IPS DF 6.9 (cell line): ENCODE results near the gene GPAM.
"Not testable (repeated sequence)": the region's sequence is repeated elsewhere in the genome, so short reads cannot be mapped to it uniquely, and the experiment has no call there.

Source experiments
- DNase-seq: peaks from one replicate; pipeline ENCODE4 v3.0.0-alpha.2; 2013; ENCODE audit warnings: low read depth, low spot score
- H3K27ac ChIP-seq: one replicate; pipeline ENCODE4 v1.5.1; 2013; ENCODE audit warnings: low read length, control low read depth
- H3K27me3 ChIP-seq: 2 replicates; pipeline ENCODE4 v1.6.1; 2013; ENCODE audit warnings: mild to moderate bottlenecking, low read length; ENCODE audit not compliant: control insufficient read depth, insufficient read depth
- H3K36me3 ChIP-seq: 2 replicates; pipeline ENCODE4 v1.6.1; 2013; ENCODE audit warnings: low read length; ENCODE audit not compliant: control insufficient read depth, insufficient read depth
- H3K4me1 ChIP-seq: 2 replicates; pipeline ENCODE4 v1.6.1; 2013; ENCODE audit warnings: low read length; ENCODE audit not compliant: control insufficient read depth, insufficient read depth
- H3K4me3 ChIP-seq: 2 replicates; pipeline ENCODE4 v1.5.1; 2013; ENCODE audit warnings: mild to moderate bottlenecking, low read length
- H3K9me3 ChIP-seq: 2 replicates; pipeline ENCODE4 v1.6.1; 2013; ENCODE audit warnings: low read length, inconsistent platforms; ENCODE audit not compliant: control insufficient read depth, insufficient read depth
- WGBS: extraction: QIAGEN DNeasy Blood & Tissue Kit; methylation state at CpG from one replicate; pipeline ENCODE4 v1.1.7; 2013; ENCODE audit warnings: mixed read lengths, missing lambda C conversion rate; ENCODE audit not compliant: insufficient read length, insufficient coverage; 5-methylcytosine and 5-hydroxymethylcytosine counted together

The GPAM gene

DNA sequence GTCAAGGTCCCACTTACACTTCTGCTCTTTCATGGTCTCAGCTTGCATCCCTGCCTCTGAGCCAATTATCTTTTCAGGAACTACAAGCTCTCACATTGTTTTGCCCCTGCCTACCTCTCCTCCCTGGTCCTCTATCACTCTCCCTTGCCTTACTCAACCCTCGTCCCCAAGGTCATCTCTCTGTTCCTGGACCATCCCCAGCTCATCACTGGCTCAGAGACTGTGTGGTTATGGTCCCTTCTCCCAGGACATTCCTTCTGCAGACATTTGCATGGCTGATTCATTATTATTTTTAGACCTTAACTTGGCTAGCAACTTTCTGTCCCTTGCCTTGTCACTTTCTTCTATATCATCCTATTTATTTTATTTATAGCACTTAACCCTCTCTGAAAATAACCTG lies 17.8 kb upstream of the GPAM start:
- Histone ChIP-seq H3K36me3 (no peaks in the 10 kb centered on the region), H3K27me3 (no peaks in the 10 kb centered on the region), H3K9me3 (no peaks in the 10 kb centered on the region), H3K27ac (no peak overlapping the region), H3K4me3 (no peak overlapping the region), H3K4me1 (no peaks in the 10 kb centered on the region)
- no peak for DNase-seq
- no CpG with 5 or more reads among the region's 1 CpG for WGBS

GRCh38 chr10:112200259-112200658 lies 16.7 kb upstream of the GPAM start:
- not testable (repeated sequence) for H3K4me3 ChIP-seq, H3K27me3 ChIP-seq, H3K27ac ChIP-seq, H3K9me3 ChIP-seq, DNase-seq, H3K4me1 ChIP-seq, H3K36me3 ChIP-seq
- WGBS = no CpG with 5 or more reads among the region's 5 CpGs

GRCh38 chr10:112197662-112198061 lies 14.1 kb upstream of the GPAM start:
- WGBS = no CpG with 5 or more reads among the region's 2 CpGs
- H3K27ac ChIP-seq, H3K4me3 ChIP-seq, H3K9me3 ChIP-seq, H3K27me3 ChIP-seq, DNase-seq, H3K4me1 ChIP-seq, H3K36me3 ChIP-seq: not testable (repeated sequence)

GRCh38 chr10:112195224-112195623 lies 11.7 kb upstream of the GPAM start:
- H3K36me3 ChIP-seq = no peaks in the 10 kb centered on the region
- DNase-seq = no peak
- WGBS = 100% methylated on average over 4 of the region's 7 CpGs
- H3K9me3 ChIP-seq = no peaks in the 10 kb centered on the region
- no peaks in the 10 kb centered on the region for H3K4me1 ChIP-seq
- H3K4me3 ChIP-seq = no peak overlapping the region
- H3K27me3 ChIP-seq = no peaks in the 10 kb centered on the region
- no peak overlapping the region for H3K27ac ChIP-seq

GRCh38 chr10:112191791-112192190 lies 8.2 kb upstream of the GPAM start:
- Histone ChIP-seq H3K9me3 (no peaks in the 10 kb centered on the region), H3K27ac (no peak overlapping the region), H3K36me3 (no peaks in the 10 kb centered on the region), H3K27me3 (no peaks in the 10 kb centered on the region), H3K4me3 (no peak overlapping the region), H3K4me1 (no peaks in the 10 kb centered on the region)
- DNase-seq = no peak
- WGBS = no CpG with 5 or more reads among the region's 6 CpGs

DNA sequence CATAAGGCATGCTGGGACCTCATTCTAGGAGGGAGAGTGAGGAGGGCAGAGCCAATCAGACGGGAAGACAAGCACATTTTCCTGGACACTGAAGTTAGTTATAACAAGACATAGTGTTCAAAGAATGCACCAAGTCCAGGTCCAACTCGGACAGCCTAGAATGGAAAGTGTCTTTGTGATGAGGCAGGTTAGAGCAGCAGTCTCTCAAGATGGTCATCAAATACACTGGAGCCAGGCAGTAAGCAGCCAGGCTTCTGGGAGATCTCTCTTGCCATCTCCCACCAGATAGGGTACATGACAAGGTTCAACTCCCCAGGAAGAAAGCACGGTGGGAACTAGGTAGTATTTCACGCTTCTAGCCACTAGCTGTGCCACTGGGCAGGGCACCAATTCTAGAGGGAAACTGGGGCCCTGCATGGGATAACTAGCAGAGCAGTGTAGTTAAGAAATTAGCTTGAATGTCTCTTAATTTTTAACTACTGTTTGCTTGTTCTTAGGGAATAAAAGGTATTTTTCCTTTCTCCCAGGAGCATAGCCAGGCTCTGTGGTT lies 7.6 kb upstream of the GPAM start:
- Histone ChIP-seq H3K27ac (no peak overlapping the region), H3K36me3 (no peaks in the 10 kb centered on the region), H3K27me3 (no peaks in the 10 kb centered on the region), H3K4me1 (no peaks in the 10 kb centered on the region), H3K4me3 (no peak overlapping the region), H3K9me3 (no peaks in the 10 kb centered on the region)
- DNase-seq = no peak
- no CpG with 5 or more reads among the region's 4 CpGs for WGBS

GRCh38 chr10:112189465-112189864 lies 5.9 kb upstream of the GPAM start:
- Histone ChIP-seq H3K9me3 (no peaks in the 10 kb centered on the region), H3K4me1 (no peaks in the 10 kb centered on the region)
- 100% methylated on average over 3 of the region's 5 CpGs for WGBS

DNA sequence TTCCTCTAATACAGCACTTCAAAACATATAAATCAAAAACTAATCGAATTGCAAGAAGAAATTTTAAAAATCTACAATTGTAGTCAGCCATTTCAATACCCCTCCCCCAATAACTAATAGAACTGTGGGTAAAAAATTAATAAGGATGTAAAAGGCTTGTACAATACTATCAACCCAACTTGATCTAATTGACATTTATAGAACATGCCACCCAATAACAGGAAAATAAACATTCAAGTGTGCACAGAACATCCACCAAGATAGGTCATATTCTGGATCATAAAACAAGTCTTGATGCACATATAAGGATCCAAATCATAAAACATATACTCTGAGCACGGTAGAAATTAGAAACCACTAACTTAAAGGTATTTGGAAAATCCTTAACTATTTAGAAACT lies 4.0 kb upstream of the GPAM start:
- Histone ChIP-seq H3K4me1 (no peaks in the 10 kb centered on the region), H3K4me3 (no peak overlapping the region), H3K27ac (no peak overlapping the region), H3K9me3 (no peaks in the 10 kb centered on the region), H3K27me3 (no peaks in the 10 kb centered on the region), H3K36me3 (no peaks in the 10 kb centered on the region)
- WGBS = 100% methylated on average over 1 of the region's 2 CpGs
- no peak for DNase-seq

More at GRCh38 chr10:112189465-112189864, 5.9 kb upstream of the GPAM start:
- no peaks in the 10 kb centered on the region for H3K27me3 ChIP-seq
- no peak overlapping the region for H3K27ac ChIP-seq
- DNase-seq = no peak
- H3K36me3 ChIP-seq = no peaks in the 10 kb centered on the region
- H3K4me3 ChIP-seq = no peak overlapping the region

- Histone ChIP-seq H3K9me3 (no peaks in the 10 kb centered on the region), H3K36me3 (no peaks in the 10 kb centered on the region), H3K4me1 (no peaks in the 10 kb centered on the region), H3K4me3 (no peak overlapping the region), H3K27ac (no peak overlapping the region), H3K27me3 (no peaks in the 10 kb centered on the region)
- no peak for DNase-seq
- WGBS = no CpG with 5 or more reads among the region's 1 CpG
These were observed 2.4 kb upstream of the GPAM start for GRCh38 chr10:112185959-112186358.

- Histone ChIP-seq H3K4me1 (no peaks in the 10 kb centered on the region), H3K27ac (no peak overlapping the region), H3K36me3 (no peaks in the 10 kb centered on the region), H3K4me3 (no peak overlapping the region), H3K9me3 (no peaks in the 10 kb centered on the region), H3K27me3 (no peaks in the 10 kb centered on the region)
- no peak for DNase-seq
- WGBS = no CpG with 5 or more reads among the region's 2 CpGs
These were observed 814 bp upstream of the GPAM start for GRCh38 chr10:112184379-112184778.

DNA sequence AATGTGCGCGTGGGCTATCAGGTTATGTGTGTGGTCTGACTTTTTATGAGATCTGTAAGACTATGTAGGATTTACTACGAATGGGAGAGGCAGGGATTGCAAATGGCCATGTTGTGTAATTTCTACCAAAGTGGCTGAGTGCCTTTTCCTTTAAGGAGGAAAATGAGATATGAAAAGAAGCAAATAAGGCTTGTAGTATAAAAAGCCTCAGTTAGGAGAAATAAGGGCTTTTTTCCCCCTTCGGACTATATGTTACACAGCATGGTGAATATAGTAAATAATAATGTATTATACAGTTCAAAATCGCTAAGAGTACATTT lies 447 bp upstream of the GPAM start:
- H3K4me1 ChIP-seq = no peaks in the 10 kb centered on the region
- DNase-seq = no peak
- WGBS = no CpG with 5 or more reads among the region's 5 CpGs
- no peaks in the 10 kb centered on the region for H3K36me3 ChIP-seq
- H3K27me3 ChIP-seq = no peaks in the 10 kb centered on the region
- H3K9me3 ChIP-seq = no peaks in the 10 kb centered on the region
- peak overlapping the region; percentile 93 for H3K4me3 ChIP-seq
- H3K27ac ChIP-seq = no peak overlapping the region
